SKM-1 treated with dmso at 0.1 percent for 144 hours (cell line): ENCODE results near the gene KIRREL1.

Experiments used
- DNase-seq: peaks from one replicate; lab custom pipeline; 2025; ENCODE audit not compliant: unreplicated experiment; lab: John Stamatoyannopoulos, UW

Gene KIRREL1

GRCh38 chr1:158062174-158062573 is 68.7 kb downstream of the KIRREL1 start:
- no peak for DNase-seq

- no peak for DNase-seq
Measured at GRCh38 chr1:158067662-158068061, 74.2 kb downstream of the KIRREL1 start.

GRCh38 chr1:158068918-158069317 is 75.5 kb downstream of the KIRREL1 start:
- DNase-seq, result no peak

- DNase-seq, result no peak
Measured at GRCh38 chr1:158071138-158071537, 77.7 kb downstream of the KIRREL1 start.

GRCh38 chr1:158075078-158075477 is 81.6 kb downstream of the KIRREL1 start:
- no peak for DNase-seq

- DNase-seq, result no peak
Measured at GRCh38 chr1:158076441-158076840, 83.0 kb downstream of the KIRREL1 start.

GRCh38 chr1:158077411-158078256 is 84.2 kb downstream of the KIRREL1 start:
- no peak for DNase-seq

GRCh38 chr1:158078569-158079080 is 85.2 kb downstream of the KIRREL1 start:
- DNase-seq, result no peak

- DNase-seq, result no peak
Measured at GRCh38 chr1:158080066-158080465, 86.6 kb downstream of the KIRREL1 start.

- no peak for DNase-seq
Measured at GRCh38 chr1:158084336-158084735, 90.9 kb downstream of the KIRREL1 start.

GRCh38 chr1:158084747-158085146 is 91.3 kb downstream of the KIRREL1 start:
- DNase-seq, result no peak

GRCh38 chr1:158087320-158087927 is 94.0 kb downstream of the KIRREL1 start:
- peak; percentile 81 for DNase-seq

GRCh38 chr1:158089476-158089875 is 96.0 kb downstream of the KIRREL1 start:
- DNase-seq, result no peak

GRCh38 chr1:158089925-158090637 is 96.6 kb downstream of the KIRREL1 start:
- no peak for DNase-seq

GRCh38 chr1:158093376-158093775 is 99.9 kb downstream of the KIRREL1 start:
- DNase-seq, result no peak

- no peak for DNase-seq
Measured at GRCh38 chr1:158094571-158094970, 101.1 kb downstream of the KIRREL1 start.

- peak; percentile 75 for DNase-seq
Measured at GRCh38 chr1:158095737-158096335, 102.4 kb downstream of the KIRREL1 start.

- DNase-seq, result no peak
Measured at GRCh38 chr1:158098256-158098655, 104.8 kb downstream of the KIRREL1 start.

GRCh38 chr1:158099185-158099584 is 105.7 kb downstream of the KIRREL1 start:
- no peak for DNase-seq

GRCh38 chr1:158100498-158100897 is 107.1 kb downstream of the KIRREL1 start:
- no peak for DNase-seq

GRCh38 chr1:158101455-158101854 is 108.0 kb downstream of the KIRREL1 start:
- DNase-seq, result no peak
